Activated B cell treated with CpG ODN at 0.5 μM for 24 hours (primary cell): ENCODE results near the gene IER3. TPM values are rescaled to one million over a fixed set of nuclear protein-coding genes. Genes with fewer than 3 reads are reported as not detected.
A peak's percentile ranks its signal among the peaks of the same experiment; 100 is the strongest.

ENCODE experiments used
- ATAC-seq: fragments of 200-7000 bp; cut with Tn5 transposase; one replicate; pipeline ENCODE4 v1.10.0; 2021; ENCODE audit warnings: low read depth, mild to moderate bottlenecking, moderate library complexity
- CTCF ChIA-PET: fragments of 350-600 bp; sonication (Branson Sonifier 250); formaldehyde crosslinking; loops from one replicate; lab custom pipeline; 2021; ENCODE audit warnings: antibody characterized with exemption; lab: Charles Lee
- POLR2A ChIA-PET: fragments of 350-600 bp; sonication (Branson Sonifier 250); formaldehyde crosslinking; loops from one replicate; lab custom pipeline; 2021; ENCODE audit warnings: antibody characterized with exemption; lab: Charles Lee
- DNase-seq: peaks from one replicate; pipeline ENCODE4 v3.0.0; 2022
- H3K27ac Mint-ChIP-seq: one replicate; pipeline ENCODE4 v1.8.0; 2020; ENCODE audit warnings: mixed read lengths
- H3K27me3 Mint-ChIP-seq: one replicate; pipeline ENCODE4 v1.8.0; 2021; ENCODE audit warnings: mixed read lengths
- H3K36me3 Mint-ChIP-seq: one replicate; pipeline ENCODE4 v1.8.0; 2021; ENCODE audit warnings: low read depth, mixed read lengths
- H3K4me1 Mint-ChIP-seq: one replicate; pipeline ENCODE4 v1.8.0; 2021; ENCODE audit warnings: mixed read lengths
- H3K4me3 Mint-ChIP-seq: one replicate; pipeline ENCODE4 v1.8.0; 2020; ENCODE audit warnings: mild to moderate bottlenecking, mixed read lengths
- H3K9me3 Mint-ChIP-seq: one replicate; pipeline ENCODE4 v1.8.0; 2020; ENCODE audit warnings: mixed read lengths
- intact Hi-C: fragments of 100-400 bp; cut with micrococcal nuclease; formaldehyde crosslinking; loops from one replicate; pipeline ENCODE4 v1.15.1; 2024
- total RNA-seq: library from RNA; stranded (reverse); gene quantifications from 2 replicates; pipeline ENCODE4 v1.2.3, GENCODE V29; 2022
- TF ChIP-seq, protein P1 (sequence below): fragments of 200-600 bp; IDR thresholded peaks from one replicate; pipeline ENCODE4 v1.8.0; 2022; ENCODE audit warnings: antibody characterized with exemption, mild to moderate bottlenecking

Gene IER3
- total RNA-seq, 1 donor from 2014 or later: 3.3 TPM

DNA sequence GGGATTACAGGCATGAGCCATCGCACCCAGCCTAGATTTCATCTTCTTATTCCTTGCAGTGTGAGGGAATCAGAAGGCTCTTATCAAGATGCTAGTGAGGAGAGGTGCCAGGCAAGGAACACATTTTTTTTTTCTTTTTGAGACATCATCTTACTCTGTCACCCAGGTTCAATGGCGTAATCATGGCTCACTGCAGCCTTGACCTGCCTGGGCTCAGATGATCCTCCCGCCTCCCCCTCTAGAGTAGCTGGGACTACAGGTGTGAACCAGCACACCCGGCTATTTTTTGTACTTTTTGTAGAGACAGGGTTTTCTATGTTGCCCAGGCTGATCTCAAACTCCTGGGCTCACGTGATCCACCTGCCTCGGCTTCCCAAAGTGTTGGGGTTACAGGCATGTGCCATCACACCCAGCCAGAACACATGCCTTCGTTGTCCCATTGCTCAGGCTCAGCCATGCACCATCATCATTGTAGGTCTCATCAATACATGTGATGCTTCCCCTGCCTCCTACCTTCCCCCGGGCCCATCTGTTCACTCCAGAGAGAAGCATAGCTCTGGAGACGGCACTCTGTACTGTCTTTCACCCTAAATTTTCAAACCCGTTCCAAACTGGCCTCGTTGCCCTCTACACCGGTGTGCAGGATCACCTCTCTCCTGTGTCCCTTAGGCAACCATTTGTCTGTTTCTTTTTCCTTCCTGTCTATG lies 12.0 kb downstream of the IER3 start:
- H3K27ac Mint-ChIP-seq: no peak overlapping the region
- TF ChIP-seq, protein P1, sequence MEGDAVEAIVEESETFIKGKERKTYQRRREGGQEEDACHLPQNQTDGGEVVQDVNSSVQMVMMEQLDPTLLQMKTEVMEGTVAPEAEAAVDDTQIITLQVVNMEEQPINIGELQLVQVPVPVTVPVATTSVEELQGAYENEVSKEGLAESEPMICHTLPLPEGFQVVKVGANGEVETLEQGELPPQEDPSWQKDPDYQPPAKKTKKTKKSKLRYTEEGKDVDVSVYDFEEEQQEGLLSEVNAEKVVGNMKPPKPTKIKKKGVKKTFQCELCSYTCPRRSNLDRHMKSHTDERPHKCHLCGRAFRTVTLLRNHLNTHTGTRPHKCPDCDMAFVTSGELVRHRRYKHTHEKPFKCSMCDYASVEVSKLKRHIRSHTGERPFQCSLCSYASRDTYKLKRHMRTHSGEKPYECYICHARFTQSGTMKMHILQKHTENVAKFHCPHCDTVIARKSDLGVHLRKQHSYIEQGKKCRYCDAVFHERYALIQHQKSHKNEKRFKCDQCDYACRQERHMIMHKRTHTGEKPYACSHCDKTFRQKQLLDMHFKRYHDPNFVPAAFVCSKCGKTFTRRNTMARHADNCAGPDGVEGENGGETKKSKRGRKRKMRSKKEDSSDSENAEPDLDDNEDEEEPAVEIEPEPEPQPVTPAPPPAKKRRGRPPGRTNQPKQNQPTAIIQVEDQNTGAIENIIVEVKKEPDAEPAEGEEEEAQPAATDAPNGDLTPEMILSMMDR: no peak
- H3K27me3 Mint-ChIP-seq: no peaks in the 10 kb centered on the region
- H3K4me3 Mint-ChIP-seq: no peak overlapping the region
- H3K4me1 Mint-ChIP-seq: peaks cover 43% of the 10 kb centered on the region
- no peak for DNase-seq
- CTCF ChIA-PET: interaction anchor here (1.1 to 20.0 kb wide), 7 partner anchors 10 to 250 kb away, joined by 3 to 576 read pairs (median 25); partner anchors contain the start of genes ATAT1, DHX16, FLOT1 and TUBB
- H3K36me3 Mint-ChIP-seq: peaks cover 33% of the 10 kb centered on the region
- intact Hi-C loops: no loop called here
- POLR2A ChIA-PET: interaction anchor here (0.6 to 22.6 kb wide), 3 partner anchors 11 to 142 kb away, joined by 5 to 697 read pairs (median 16); partner anchors contain the start of gene DHX16
- H3K9me3 Mint-ChIP-seq: no peaks in the 10 kb centered on the region
- no peak for ATAC-seq

GRCh38 chr6:30730601-30731435 lies 13.5 kb downstream of the IER3 start:
- Mint-ChIP-seq H3K4me3 (peak overlapping the region; percentile 41), H3K27me3 (no peaks in the 10 kb centered on the region), H3K27ac (no peak overlapping the region), H3K9me3 (no peaks in the 10 kb centered on the region), H3K36me3 (peaks cover 39% of the 10 kb centered on the region), H3K4me1 (peaks cover 27% of the 10 kb centered on the region)
- ChIA-PET POLR2A (interaction anchor here (0.6 to 22.6 kb wide), 10 partner anchors 9 to 189 kb away, joined by 3 to 697 read pairs (median 6); partner anchors contain the start of genes ABCF1, ATAT1, DHX16 and MDC1), CTCF (interaction anchor here (0.6 to 20.0 kb wide), 29 partner anchors 8 to 1145 kb away, joined by 3 to 576 read pairs (median 5); partner anchors contain the start of genes ABCF1, ATAT1, C6orf136 and DHX16)
- intact Hi-C loops: loop anchor here (1.0 kb wide), 1 partner anchor 190 kb away; no protein-coding TSS in a partner anchor
- ATAC-seq (peak; percentile 89), DNase-seq (peak; percentile 69)
- TF ChIP-seq, protein P1: peak; percentile 23

DNA sequence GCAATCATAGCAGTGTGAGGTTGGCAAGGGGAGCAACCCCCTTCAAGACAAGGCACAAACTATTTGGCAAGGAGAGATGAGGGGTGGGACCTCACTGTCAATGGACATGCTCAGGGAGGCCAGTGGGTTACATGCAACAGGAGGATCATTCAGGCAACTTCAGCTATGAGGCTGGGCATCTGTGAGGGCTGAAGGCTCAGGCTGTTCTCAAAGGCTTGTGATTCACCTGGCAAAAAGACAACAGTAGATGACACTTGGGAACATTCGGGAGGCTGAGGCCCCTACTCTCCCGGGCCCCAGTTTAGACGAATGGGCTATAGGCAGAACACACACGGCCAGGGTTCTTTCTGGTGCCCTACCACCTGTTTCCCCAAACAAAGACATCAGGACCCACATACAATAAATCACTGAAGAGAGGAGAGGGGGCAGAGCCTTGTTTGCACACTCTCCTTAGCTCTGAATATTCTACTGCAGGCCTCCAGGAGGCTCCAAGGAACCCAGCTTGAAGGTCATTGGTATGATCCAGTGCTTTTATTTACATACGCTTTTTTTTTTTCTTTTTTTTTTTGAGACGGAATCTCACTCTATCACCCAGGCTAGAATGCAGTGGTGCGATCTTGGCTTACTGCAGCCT lies 16.3 kb downstream of the IER3 start:
- POLR2A ChIA-PET: interaction anchor here (0.7 to 22.6 kb wide), 4 partner anchors 12 to 228 kb away, joined by 3 to 697 read pairs (median 5); partner anchors contain the start of gene DHX16
- H3K27ac Mint-ChIP-seq: peak overlapping the region; percentile 53
- intact Hi-C loops: no loop called here
- CTCF ChIA-PET: interaction anchor here (1.3 to 20.0 kb wide), 2 partner anchors 37 to 50 kb away, joined by 3 to 576 read pairs; partner anchors contain the start of genes DHX16 and NRM
- H3K9me3 Mint-ChIP-seq: no peaks in the 10 kb centered on the region
- H3K4me3 Mint-ChIP-seq: no peak overlapping the region
- H3K4me1 Mint-ChIP-seq: peaks cover 33% of the 10 kb centered on the region
- TF ChIP-seq, protein P1: no peak
- no peak for ATAC-seq
- no peaks in the 10 kb centered on the region for H3K27me3 Mint-ChIP-seq
- DNase-seq: no peak
- H3K36me3 Mint-ChIP-seq: peaks cover 59% of the 10 kb centered on the region

DNA sequence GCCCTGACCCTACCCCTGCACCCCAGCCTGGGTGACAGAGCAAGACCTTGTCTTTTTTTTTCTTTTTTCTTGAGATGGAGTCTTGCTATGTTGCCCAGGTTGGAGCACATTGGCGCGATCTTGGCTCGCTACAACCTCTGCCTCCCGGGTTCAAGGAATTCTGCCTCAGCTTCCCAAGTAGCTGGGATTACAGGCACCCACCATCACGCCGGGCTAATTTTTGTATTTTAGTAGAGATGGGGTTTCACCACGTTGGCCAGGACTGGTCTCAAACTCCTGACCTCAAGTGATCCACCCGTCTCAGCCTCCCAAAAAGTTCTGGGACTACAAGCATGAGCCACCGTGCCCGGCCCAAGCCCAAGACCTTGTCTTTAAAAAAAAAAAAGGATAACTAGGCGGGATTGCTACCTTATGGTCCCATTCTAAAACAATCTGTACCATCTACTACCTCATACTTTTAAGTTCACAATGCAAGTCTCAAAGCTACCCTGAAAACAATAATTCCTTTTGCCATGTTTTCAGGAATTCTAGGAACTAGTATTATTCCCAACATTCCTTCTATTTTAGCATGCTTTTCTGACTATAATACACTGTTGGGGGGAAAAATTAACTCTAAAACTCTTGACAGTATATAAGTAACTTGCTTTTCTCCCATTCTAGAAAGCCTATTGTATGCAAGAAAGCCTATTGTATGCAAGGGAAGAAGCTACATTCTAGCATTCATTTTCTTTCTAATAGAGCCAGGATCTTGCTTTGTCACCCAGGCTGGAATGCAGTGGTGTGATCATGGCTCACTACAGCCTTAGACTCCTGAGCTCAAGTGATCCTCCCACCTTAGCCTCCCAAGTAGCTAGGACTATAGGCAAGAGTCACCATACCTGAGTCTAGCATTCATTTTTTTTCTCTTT lies 17.6 kb downstream of the IER3 start:
- ChIA-PET CTCF (interaction anchor here (1.1 to 20.0 kb wide), 3 partner anchors 9 to 48 kb away, joined by 3 to 576 read pairs (median 4); partner anchors contain the start of genes DHX16 and NRM), POLR2A (interaction anchor here (0.6 to 22.6 kb wide), 7 partner anchors 10 to 1076 kb away, joined by 3 to 697 read pairs (median 3); partner anchors contain the start of gene DHX16)
- Mint-ChIP-seq H3K4me3 (no peak overlapping the region), H3K27ac (no peak overlapping the region), H3K4me1 (peaks cover 46% of the 10 kb centered on the region), H3K9me3 (no peaks in the 10 kb centered on the region), H3K27me3 (no peaks in the 10 kb centered on the region), H3K36me3 (peaks cover 64% of the 10 kb centered on the region)
- TF ChIP-seq, protein P1: no peak
- intact Hi-C loops: no loop called here
- DNase-seq (no peak), ATAC-seq (no peak)
